Spleen (tissue), 11 donors: Measurements from ENCODE around the gene TRAF1. TPM values are rescaled to one million over a fixed set of nuclear protein-coding genes. Genes with fewer than 3 reads are reported as not detected.
A peak's percentile ranks its signal among the peaks of the same experiment; 100 is the strongest.

Experiments used
- DNase-seq: peaks from one replicate; pipeline ENCODE4 v3.0.0-alpha.2; 2020
- H3K27ac ChIP-seq, 8 donors: fragments of 200-600 bp; sonication (generic) in 7 of 8; 1 replicate in 4 of 8; 2 replicates in 4 of 8; pipeline versions ENCODE4 v1.5.0 to v1.8.0; 2016 to 2021; ENCODE audit warnings: inconsistent platforms in 4 of 8, mild to moderate bottlenecking in 4 of 8, moderate library complexity in 1 of 8
- H3K27me3 ChIP-seq, 7 donors: fragments of 200-600 bp; sonication (generic) in 6 of 7; replicated peaks in 1 of 7; 1 replicate in 4 of 7; 2 replicates in 3 of 7; pipeline versions ENCODE4 v1.5.0 to v1.8.0; 2016 to 2021; ENCODE audit warnings: inconsistent platforms in 3 of 7, mild to moderate bottlenecking in 1 of 7
- H3K36me3 ChIP-seq, 6 donors: fragments of 200-600 bp; sonication (generic) in 5 of 6; 1 replicate in 4 of 6; 2 replicates in 2 of 6; pipeline versions ENCODE4 v1.5.0 to v1.8.0; 2016 to 2021; ENCODE audit warnings: inconsistent platforms in 2 of 6
- H3K4me1 ChIP-seq, 6 donors: fragments of 200-600 bp; sonication (generic) in 5 of 6; 1 replicate in 3 of 6; 2 replicates in 3 of 6; pipeline versions ENCODE4 v1.5.0 to v1.8.0; 2016 to 2021; ENCODE audit warnings: inconsistent platforms in 3 of 6
- H3K4me3 ChIP-seq, 8 donors: fragments of 200-600 bp; sonication (generic) in 7 of 8; 1 replicate in 4 of 8; 2 replicates in 4 of 8; pipeline versions ENCODE4 v1.5.0 to v1.8.0; 2016 to 2021; ENCODE audit warnings: inconsistent platforms in 4 of 8, mild to moderate bottlenecking in 4 of 8, moderate library complexity in 2 of 8
- H3K9me3 ChIP-seq, 8 donors: fragments of 200-600 bp; sonication (generic) in 7 of 8; 1 replicate in 4 of 8; 2 replicates in 4 of 8; pipeline versions ENCODE4 v1.5.0 to v1.8.0; 2016 to 2021; ENCODE audit warnings: inconsistent platforms in 4 of 8
- POLR2A ChIP-seq, 3 donors: fragments of 450-650 bp; IDR thresholded peaks; one replicate each; pipeline ENCODE4 v1.5.1; 2017; ENCODE audit warnings: antibody characterized with exemption in 3 of 3, mild to moderate bottlenecking in 1 of 3
- POLR2AphosphoS5 ChIP-seq, 3 donors: sonication (generic); formaldehyde crosslinking; IDR thresholded peaks; one replicate each; pipeline ENCODE4 v1.5.1; 2017; ENCODE audit warnings: antibody characterized with exemption in 3 of 3
- WGBS, 5 donors: extraction: QIAGEN DNeasy Blood & Tissue Kit in 3 of 5; methylation state at CpG; one replicate each; pipeline versions ENCODE4 v1.1.5 to v1.1.7; 2013 to 2018; 5-methylcytosine and 5-hydroxymethylcytosine counted together
- intact Hi-C: fragments of 100-400 bp; cut with DNase I; formaldehyde crosslinking; loops from one replicate; pipeline ENCODE4 v1.15.0; 2023; ENCODE audit warnings: low total_unique reads
- polyA plus RNA-seq, 3 donors: library from polyadenylated mRNA; stranded (reverse); fragments of 200-250 nt; gene quantifications; one replicate each; pipeline ENCODE4 v1.2.1, GENCODE V29; 2013
- total RNA-seq, 7 donors: library from RNA; depleted of rRNA in 3 of 7; stranded (reverse); fragments of >200 nt in 3 of 7; fragmentation: NEBNext Ultra II Directional in 4 of 7; extraction: Animal tissue kit (Norgen Biotek cat#: 25700) in 4 of 7; gene quantifications; one replicate each; pipeline versions ENCODE4 v1.1.0 to v1.2.1, GENCODE V29; 2016 to 2021
- TF ChIP-seq, protein P1 (sequence below), 11 experiments: fragments of 200-600 bp in 7 of 11; fragments of 450-650 bp in 4 of 11; sonication (generic) in 4 of 11; IDR thresholded peaks in 8 of 11; conservative IDR thresholded peaks in 3 of 11; 1 replicate in 7 of 11; 2 replicates in 4 of 11; pipeline versions ENCODE4 v1.4.0 to v1.8.0; 2016 to 2021; ENCODE audit warnings: antibody characterized with exemption in 11 of 11, inconsistent platforms in 4 of 11, mild to moderate bottlenecking in 1 of 11
- donor health status: healthy with polysubstance abuse.
- donor health status: DM: no; HTN: no; CAD: no; lungs with moderate emphysema.
- donor health status: DM: no; HTN: no; CAD: no.
- donor health status: Bipolar disorder and iron deficiency.
- donor health status: healthy.
- donor health status: DM: no; HTN: no; CAD: no.
- donor health status: DM: yes; HTN: yes; CAD: no.

Gene TRAF1
- total and polyA plus RNA-seq, 10 donors: 8.6 to 29.2 (median 14.1) TPM

DNA sequence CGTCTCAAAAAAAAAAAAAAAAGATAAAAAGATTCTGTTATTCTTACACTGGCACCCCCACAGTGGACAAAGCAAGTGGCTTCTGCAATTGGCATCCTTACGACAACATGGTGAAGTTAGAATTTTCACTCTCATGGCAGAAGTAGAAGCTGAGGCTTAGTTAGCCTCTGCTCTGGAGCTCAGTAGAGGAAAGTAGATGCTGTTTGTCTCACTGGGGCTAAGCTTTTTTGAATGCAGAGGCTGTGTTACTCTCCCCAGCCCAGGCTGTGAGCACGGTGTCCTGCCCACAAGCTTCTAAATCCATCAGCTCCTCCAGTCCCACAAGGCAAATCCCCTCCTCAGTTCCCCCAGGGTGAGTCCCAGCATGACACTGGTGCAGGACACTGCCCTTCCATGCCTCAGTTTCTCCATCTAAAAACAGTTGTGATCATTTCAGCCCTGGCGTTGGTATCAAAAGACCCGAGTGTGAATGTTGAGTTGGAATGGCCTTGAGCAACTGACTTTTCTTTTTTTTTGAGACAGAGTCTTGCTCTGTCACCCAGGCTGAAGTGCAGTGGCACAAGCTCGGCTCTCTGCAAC is 27.0 kb downstream of the TRAF1 start:
- intact Hi-C loops: no loop called here
- 81 to 95% (median 83%) methylated on average over 5 to 6 of the region's 6 CpGs for WGBS, 5 donors
- TF ChIP-seq POLR2AphosphoS5 (IDR thresholded peaks at IDR 0.05): no peak
- TF ChIP-seq, protein P1, sequence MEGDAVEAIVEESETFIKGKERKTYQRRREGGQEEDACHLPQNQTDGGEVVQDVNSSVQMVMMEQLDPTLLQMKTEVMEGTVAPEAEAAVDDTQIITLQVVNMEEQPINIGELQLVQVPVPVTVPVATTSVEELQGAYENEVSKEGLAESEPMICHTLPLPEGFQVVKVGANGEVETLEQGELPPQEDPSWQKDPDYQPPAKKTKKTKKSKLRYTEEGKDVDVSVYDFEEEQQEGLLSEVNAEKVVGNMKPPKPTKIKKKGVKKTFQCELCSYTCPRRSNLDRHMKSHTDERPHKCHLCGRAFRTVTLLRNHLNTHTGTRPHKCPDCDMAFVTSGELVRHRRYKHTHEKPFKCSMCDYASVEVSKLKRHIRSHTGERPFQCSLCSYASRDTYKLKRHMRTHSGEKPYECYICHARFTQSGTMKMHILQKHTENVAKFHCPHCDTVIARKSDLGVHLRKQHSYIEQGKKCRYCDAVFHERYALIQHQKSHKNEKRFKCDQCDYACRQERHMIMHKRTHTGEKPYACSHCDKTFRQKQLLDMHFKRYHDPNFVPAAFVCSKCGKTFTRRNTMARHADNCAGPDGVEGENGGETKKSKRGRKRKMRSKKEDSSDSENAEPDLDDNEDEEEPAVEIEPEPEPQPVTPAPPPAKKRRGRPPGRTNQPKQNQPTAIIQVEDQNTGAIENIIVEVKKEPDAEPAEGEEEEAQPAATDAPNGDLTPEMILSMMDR (IDR thresholded peaks at IDR 0.05 in 8 of 11, conservative IDR thresholded peaks at IDR 0.05 in 3 of 11): no peak
- no peak for TF ChIP-seq POLR2A (IDR thresholded peaks at IDR 0.05)
- DNase-seq: no peak
- Histone ChIP-seq H3K36me3 (peaks cover 0 to 21% (median 0%) of the 10 kb centered on the region in 6 donors), H3K27ac (no peak overlapping the region), H3K4me3 (no peak overlapping the region), H3K27me3 (no peaks in the 10 kb centered on the region), H3K4me1 (peaks cover 22 to 57% (median 31%) of the 10 kb centered on the region in 6 donors), H3K9me3 (no peaks in the 10 kb centered on the region)

DNA sequence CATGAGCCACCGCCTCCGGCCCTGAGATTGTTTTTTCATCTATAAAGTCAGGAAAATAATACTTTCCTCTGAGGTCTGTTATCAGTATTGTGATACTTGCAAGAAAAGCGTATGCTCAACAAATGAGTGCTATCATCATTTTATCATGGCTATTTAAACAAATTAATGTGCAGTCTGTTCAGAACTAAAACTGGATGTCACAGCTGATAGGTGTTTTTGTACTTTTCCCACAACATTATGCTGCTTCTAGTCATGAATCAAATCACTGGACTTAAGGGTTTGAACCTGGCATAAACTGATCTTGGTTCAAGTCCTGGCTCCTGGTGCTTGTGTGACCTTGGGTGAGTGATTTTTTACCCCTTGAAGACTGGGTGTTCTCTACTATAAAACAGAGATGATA is 28.2 kb downstream of the TRAF1 start:
- H3K36me3 ChIP-seq: peaks cover 0 to 9% (median 0%) of the 10 kb centered on the region in 6 donors
- H3K9me3 ChIP-seq: no peaks in the 10 kb centered on the region
- DNase-seq: no peak
- H3K4me1 ChIP-seq: peaks cover 18 to 55% (median 27%) of the 10 kb centered on the region in 6 donors
- intact Hi-C loops: no loop called here
- TF ChIP-seq POLR2AphosphoS5 (IDR thresholded peaks at IDR 0.05) (no peak), POLR2A (IDR thresholded peaks at IDR 0.05) (no peak)
- TF ChIP-seq, protein P1 (IDR thresholded peaks at IDR 0.05 in 8 of 11, conservative IDR thresholded peaks at IDR 0.05 in 3 of 11): no peak
- H3K27ac ChIP-seq: no peak overlapping the region
- WGBS, 5 donors: 80 to 93% (median 90%) methylated on average over 3 of the region's 3 CpGs
- H3K27me3 ChIP-seq: no peaks in the 10 kb centered on the region
- no peak overlapping the region for H3K4me3 ChIP-seq

DNA sequence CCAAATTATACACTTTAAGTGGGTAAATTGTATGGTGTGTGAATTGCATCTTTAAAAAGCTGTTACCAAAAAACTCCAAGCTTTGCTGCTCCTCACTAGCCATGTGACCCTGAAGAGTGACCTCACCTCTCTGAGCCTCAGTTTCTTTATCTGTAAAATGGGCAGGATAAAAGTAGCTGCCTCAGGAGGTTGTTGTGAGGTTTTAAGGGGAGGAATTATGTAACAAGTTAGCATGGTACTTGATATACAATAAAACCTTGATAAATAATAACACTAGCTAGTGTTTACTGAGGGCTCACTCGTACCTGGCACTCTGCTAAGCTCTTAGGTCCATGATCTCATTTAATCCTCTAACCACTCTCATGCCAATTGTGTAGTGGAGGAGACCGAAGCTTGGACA is 30.6 kb downstream of the TRAF1 start:
- 92 to 98% (median 95%) methylated on average over 2 of the region's 2 CpGs for WGBS, 5 donors
- H3K27me3 ChIP-seq: no peaks in the 10 kb centered on the region
- no peak overlapping the region for H3K27ac ChIP-seq
- intact Hi-C loops: no loop called here
- peaks cover 28 to 57% (median 38%) of the 10 kb centered on the region in 6 donors for H3K4me1 ChIP-seq
- no peak for DNase-seq
- TF ChIP-seq POLR2AphosphoS5 (IDR thresholded peaks at IDR 0.05) (no peak), POLR2A (IDR thresholded peaks at IDR 0.05) (no peak)
- TF ChIP-seq, protein P1 (IDR thresholded peaks at IDR 0.05 in 8 of 11, conservative IDR thresholded peaks at IDR 0.05 in 3 of 11): no peak
- H3K9me3 ChIP-seq: no peaks in the 10 kb centered on the region
- no peaks in the 10 kb centered on the region for H3K36me3 ChIP-seq
- H3K4me3 ChIP-seq: no peak overlapping the region

DNA sequence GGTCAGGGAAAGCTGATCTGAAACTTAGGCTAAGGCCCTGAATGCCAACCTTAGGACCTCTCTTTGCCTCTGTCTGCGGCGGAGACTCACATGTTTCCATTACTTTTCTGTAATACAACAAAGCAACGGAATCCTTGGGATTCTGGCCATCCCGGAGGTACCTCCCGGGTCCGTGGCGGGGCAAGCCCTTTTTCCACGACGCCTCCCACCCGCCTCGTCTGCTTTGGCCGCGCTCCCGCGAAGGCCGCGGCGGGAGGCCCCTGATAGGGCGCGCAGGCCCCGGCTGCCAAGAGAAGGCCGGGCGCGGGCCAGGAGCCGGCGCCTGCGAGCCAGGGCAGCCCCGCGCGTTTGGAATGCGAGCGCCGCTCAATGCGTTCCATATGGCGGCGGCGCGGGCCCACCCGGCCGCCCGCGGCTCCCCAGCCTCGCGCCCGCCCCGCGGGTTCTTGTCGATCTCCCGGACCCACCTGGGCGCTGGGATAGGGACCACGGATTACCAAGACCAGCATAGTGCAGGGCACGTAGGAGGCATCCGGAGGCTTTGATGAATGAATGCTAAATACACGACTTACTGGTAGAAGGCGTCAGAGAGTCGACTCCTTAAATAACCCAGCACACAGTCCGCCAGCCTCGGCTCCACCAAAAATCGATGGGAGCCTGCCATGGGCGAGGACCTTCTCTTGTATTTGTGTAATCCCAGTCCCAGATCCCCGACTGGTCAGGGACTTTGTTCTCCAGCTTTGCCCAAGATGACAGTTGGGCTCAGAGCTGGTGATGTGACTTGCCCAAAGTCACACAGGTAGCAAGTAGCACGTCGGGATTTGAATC is 32.1 kb downstream of the TRAF1 start:
- peaks cover 28 to 66% (median 41%) of the 10 kb centered on the region in 6 donors for H3K4me1 ChIP-seq
- no peaks in the 10 kb centered on the region for H3K36me3 ChIP-seq
- peak overlapping the region in 4 of 8 donors; percentile 65 to 81 (median 71) for H3K27ac ChIP-seq
- intact Hi-C loops: no loop called here
- H3K4me3 ChIP-seq: no peak overlapping the region
- 78 to 84% (median 80%) methylated on average over 59 to 63 of the region's 63 CpGs for WGBS, 5 donors
- TF ChIP-seq, protein P1 (IDR thresholded peaks at IDR 0.05 in 8 of 11, conservative IDR thresholded peaks at IDR 0.05 in 3 of 11): no peak
- TF ChIP-seq POLR2A (IDR thresholded peaks at IDR 0.05) (no peak), POLR2AphosphoS5 (IDR thresholded peaks at IDR 0.05) (peak in 2 of 3 donors; percentile 34 to 40)
- no peak for DNase-seq
- no peaks in the 10 kb centered on the region for H3K9me3 ChIP-seq
- H3K27me3 ChIP-seq: no peaks in the 10 kb centered on the region
